A673 (cell line): ENCODE data around the gene CDH26. TPM values are rescaled to one million over a fixed set of nuclear protein-coding genes. Genes with fewer than 3 reads are reported as not detected.

Experiments
- BruUV-seq: library from RNA; stranded (reverse); fragments of 400-500 nt; replicated peaks from 2 replicates; lab custom pipeline; 2021; lab: Mats Ljungman, UMichigan
- CTCF ChIA-PET: fragments of 300-600 bp; sonication (Branson Sonifier 250); formaldehyde crosslinking; loops from one replicate; lab custom pipeline; 2022; ENCODE audit warnings: antibody characterized with exemption; lab: Charles Lee
- POLR2A ChIA-PET: fragments of 300-600 bp; sonication (Branson Sonifier 250); formaldehyde crosslinking; loops from one replicate; lab custom pipeline; 2022; ENCODE audit warnings: antibody characterized with exemption; ENCODE audit not compliant: low non-redundant PET; lab: Charles Lee
- DNase-seq: peaks from one replicate; pipeline ENCODE4 v3.0.0-alpha.2; 2015; ENCODE audit warnings: low spot score
- H3K27ac ChIP-seq: fragments of 200-600 bp; sonication (generic); 2 replicates; pipeline ENCODE4 v1.5.1; 2016; ENCODE audit warnings: mixed run types, low read depth, mild to moderate bottlenecking, mixed read lengths, antibody characterized with exemption, low read length; ENCODE audit not compliant: poor library complexity, severe bottlenecking
- H3K27me3 ChIP-seq: fragments of 200-600 bp; sonication (generic); replicated peaks from 2 replicates; pipeline ENCODE4 v1.6.1; 2017; ENCODE audit warnings: mixed run types, low read depth, mild to moderate bottlenecking, mixed read lengths, antibody characterized with exemption, low read length; ENCODE audit not compliant: insufficient read depth, poor library complexity
- H3K36me3 ChIP-seq: fragments of 200-600 bp; sonication (generic); 2 replicates; pipeline ENCODE4 v1.6.1; 2016; ENCODE audit warnings: mixed run types, mild to moderate bottlenecking, mixed read lengths, antibody characterized with exemption, low read length; ENCODE audit not compliant: insufficient read depth, poor library complexity, severe bottlenecking
- H3K4me1 ChIP-seq: fragments of 200-600 bp; sonication (generic); 2 replicates; pipeline ENCODE4 v1.6.1; 2017; ENCODE audit warnings: mixed run types, mild to moderate bottlenecking, mixed read lengths, antibody characterized with exemption, low read length; ENCODE audit not compliant: insufficient read depth, poor library complexity, severe bottlenecking
- H3K4me3 ChIP-seq: fragments of 200-600 bp; sonication (generic); 2 replicates; pipeline ENCODE4 v1.5.1; 2016; ENCODE audit warnings: low read depth, mixed run types, mild to moderate bottlenecking, mixed read lengths, low read length; ENCODE audit not compliant: poor library complexity, severe bottlenecking
- H3K9me3 ChIP-seq: fragments of 200-600 bp; sonication (generic); 2 replicates; pipeline ENCODE4 v1.6.1; 2016; ENCODE audit warnings: mixed run types, low read depth, mild to moderate bottlenecking, mixed read lengths, antibody characterized with exemption, low read length; ENCODE audit not compliant: poor library complexity, severe bottlenecking
- CTCF ChIP-seq: fragments of 300-800, 200-600 bp; sonication (generic); conservative IDR thresholded peaks from 2 replicates; pipeline ENCODE4 v1.5.1; 2017; ENCODE audit warnings: low read depth, mild to moderate bottlenecking, antibody characterized with exemption, low read length, moderate library complexity, mixed read lengths
- EZH2 ChIP-seq: fragments of 200-600 bp; sonication (generic); IDR thresholded peaks from 2 replicates; pipeline ENCODE4 v1.6.1; 2017; ENCODE audit warnings: borderline replicate concordance, low read depth, mild to moderate bottlenecking, mixed read lengths, antibody characterized with exemption, low read length; ENCODE audit not compliant: poor library complexity, severe bottlenecking
- intact Hi-C: fragments of 100-400 bp; cut with micrococcal nuclease; formaldehyde crosslinking; loops from one replicate; pipeline ENCODE4 v1.10.0; 2022; ENCODE audit not compliant: unreplicated experiment
- total RNA-seq: library from RNA; stranded (reverse); gene quantifications from 2 replicates; pipeline ENCODE4 v1.2.3, GENCODE V29; 2021

Gene CDH26
- total RNA-seq, 1 experiment from 2014 or later = 0.58 TPM

GRCh38 chr20:60063739-60064380, 105.6 kb downstream of the CDH26 start:
- CTCF ChIA-PET = no interaction called here
- DNase-seq = no peak

More at GRCh38 chr20:60063739-60064380, 105.6 kb downstream of the CDH26 start:
- no peak overlapping the region for H3K4me3 ChIP-seq
- intact Hi-C loops = no loop called here
- no TSS peak for BruUV-seq
- no peaks in the 10 kb centered on the region for H3K36me3 ChIP-seq
- no peak for TF ChIP-seq EZH2
- no peak for TF ChIP-seq CTCF
- no peak overlapping the region for H3K27ac ChIP-seq
- H3K4me1 ChIP-seq = peaks cover 31% of the 10 kb centered on the region
- POLR2A ChIA-PET = no interaction called here
- H3K9me3 ChIP-seq = peaks cover 4% of the 10 kb centered on the region
- no peaks in the 10 kb centered on the region for H3K27me3 ChIP-seq

Other genes with a start within 250 kb of the CDH26 start
- 0.37 and 0.88 TPM in 2 replicates for gene SYCP2, start 24.8 kb upstream of the CDH26 start, total RNA-seq
- 4.9 and 6.1 TPM in 2 replicates for gene PPP1R3D, start 18.1 kb upstream of the CDH26 start, total RNA-seq
- 26.6 and 27.9 TPM in 2 replicates for gene FAM217B, start 18.0 kb upstream of the CDH26 start, total RNA-seq